GM18519 (cell line): ENCODE measurements around the gene FAR2.

Source experiments
- ATAC-seq: cut with Tn5 transposase; IDR thresholded peaks from one replicate; pipeline ENCODE4 v1.9.1; 2021; ENCODE audit warnings: mild to moderate bottlenecking, moderate library complexity; ENCODE audit not compliant: unreplicated experiment, low FRiP score

The FAR2 gene

GRCh38 chr12:29310899-29311298 lies 161.8 kb downstream of the FAR2 start:
- ATAC-seq = no peak

GRCh38 chr12:29314416-29314815 lies 165.3 kb downstream of the FAR2 start:
- no peak for ATAC-seq

DNA sequence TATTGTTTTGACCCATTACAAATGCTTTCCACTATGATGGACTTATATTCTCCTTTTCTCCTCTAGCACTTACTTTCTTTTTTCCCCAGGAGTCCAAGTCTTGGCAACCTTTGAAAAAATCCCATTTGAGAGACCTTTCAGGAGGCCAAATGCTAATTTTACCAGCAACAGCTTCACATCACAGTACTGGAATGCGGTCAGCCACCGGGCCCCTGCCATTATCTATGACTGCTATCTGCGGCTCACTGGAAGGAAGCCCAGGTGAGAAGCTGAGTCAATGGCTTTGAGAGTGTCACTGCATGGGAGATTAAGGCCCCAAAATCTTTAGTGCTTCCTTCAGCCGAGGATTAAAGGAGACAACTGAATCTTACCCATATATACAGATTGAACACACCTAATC lies 167.7 kb downstream of the FAR2 start:
- no peak for ATAC-seq

DNA sequence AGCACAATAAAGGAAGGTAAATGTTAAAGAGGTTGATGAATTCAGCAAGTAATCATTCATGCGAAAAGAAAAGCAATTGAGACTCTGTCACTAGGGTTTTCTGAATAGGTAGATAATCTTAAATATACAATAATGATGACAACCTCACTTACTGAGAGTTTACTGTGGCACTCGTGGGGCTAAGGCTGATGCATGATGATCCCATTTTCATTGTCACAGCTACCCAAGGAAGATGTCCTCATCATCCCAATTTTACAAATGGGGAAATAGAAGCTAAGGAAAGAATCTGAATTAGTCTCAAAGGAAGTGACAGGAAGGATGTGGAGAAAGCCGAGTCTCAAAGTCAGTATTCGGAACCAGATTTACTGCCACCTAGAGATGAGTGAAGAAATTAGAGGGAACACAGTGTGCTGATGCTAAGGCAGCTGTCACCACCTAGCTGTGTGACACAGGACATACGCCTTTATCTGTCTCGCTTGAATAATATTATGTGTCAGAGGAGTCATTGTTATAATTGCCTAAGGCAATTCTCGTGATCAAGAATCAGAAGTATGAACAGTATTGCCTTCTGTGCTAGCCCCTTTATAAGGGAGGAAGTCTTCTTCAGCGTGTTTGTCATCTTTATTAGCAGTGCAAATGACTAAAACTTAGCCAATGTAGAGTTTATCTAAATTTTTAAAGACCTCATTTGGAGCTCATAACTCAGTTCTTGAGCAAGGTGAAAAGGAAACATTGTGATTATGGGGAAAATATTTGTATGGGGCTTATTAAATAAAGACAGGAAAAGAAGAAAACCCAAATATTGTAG lies 168.7 kb downstream of the FAR2 start:
- peak; percentile 97 for ATAC-seq

GRCh38 chr12:29320295-29321085 lies 171.4 kb downstream of the FAR2 start:
- ATAC-seq = no peak

DNA sequence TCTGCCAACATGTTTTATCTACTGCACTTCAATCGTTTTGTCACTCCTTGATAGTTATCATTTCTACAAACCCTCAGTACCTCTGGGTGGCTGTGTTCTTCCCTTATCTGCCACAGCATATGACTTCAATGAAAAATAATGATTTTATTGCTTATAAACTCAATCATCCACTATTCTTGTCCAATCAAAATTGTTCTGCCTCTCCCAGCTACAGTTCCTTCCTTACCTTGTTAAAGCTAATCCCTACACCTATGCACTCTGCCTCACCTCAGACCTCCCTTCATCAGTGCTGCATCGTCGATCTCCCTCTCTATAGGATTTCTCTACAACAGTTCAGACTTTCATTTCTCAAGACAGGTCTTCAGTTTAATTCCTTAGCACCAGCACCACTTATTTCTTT lies 173.1 kb downstream of the FAR2 start:
- ATAC-seq = no peak

GRCh38 chr12:29329411-29329810 lies 180.3 kb downstream of the FAR2 start:
- no peak for ATAC-seq

DNA sequence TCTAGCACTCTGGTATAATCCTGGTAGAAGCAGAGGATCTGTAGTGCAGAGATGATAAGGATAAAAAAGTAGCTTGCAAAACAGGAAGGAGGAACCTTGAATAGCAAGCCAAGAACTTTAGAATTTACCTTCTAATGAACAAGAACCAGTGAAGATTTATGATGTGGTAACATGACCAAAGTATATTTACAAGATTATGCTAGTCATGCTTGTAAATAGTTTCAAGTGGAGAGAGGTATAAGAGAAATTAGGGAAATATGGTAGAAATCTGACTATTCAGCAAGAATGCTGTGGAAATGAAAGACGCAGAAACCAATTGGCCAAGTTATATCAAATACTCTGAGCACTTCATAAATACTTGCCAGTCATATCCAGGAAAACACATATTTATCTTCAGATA lies 184.1 kb downstream of the FAR2 start:
- no peak for ATAC-seq

DNA sequence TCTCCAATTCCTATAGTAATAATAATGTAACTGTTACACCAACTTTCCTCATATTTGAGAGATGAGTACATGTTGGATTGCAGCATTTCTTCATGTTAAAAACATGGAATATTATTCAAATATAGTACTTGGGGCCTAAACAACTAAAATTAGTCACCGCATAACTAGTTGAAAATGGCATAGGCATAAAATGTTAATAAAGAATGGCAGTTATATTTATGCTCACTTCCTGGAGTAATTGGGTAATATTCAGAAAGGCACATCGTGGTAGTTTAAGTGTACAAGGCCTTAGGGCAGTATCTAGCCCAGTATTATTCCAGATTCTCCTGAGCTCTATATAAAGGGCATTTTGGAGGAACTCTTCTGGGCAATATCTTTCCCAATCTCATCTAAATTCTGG lies 185.9 kb downstream of the FAR2 start:
- ATAC-seq = no peak

DNA sequence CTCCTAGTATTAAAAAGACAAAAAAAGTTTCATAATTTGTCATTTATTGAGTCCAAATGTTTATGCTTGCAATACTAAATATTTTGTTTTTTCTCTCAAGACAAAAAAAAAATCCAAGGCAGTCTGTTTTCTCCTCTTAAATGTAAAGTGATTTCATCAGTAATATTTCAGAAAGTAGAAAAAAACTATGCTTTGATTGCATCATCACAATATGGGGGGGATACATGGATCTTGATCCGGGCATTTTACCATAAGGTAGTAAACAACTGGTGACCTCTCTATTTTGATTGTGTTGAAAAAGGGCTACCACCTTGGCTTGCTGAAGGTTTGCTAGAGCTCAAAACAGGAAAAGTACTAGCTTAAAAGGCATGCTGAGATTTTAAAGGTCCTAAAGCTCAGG lies 188.2 kb downstream of the FAR2 start:
- ATAC-seq = no peak

DNA sequence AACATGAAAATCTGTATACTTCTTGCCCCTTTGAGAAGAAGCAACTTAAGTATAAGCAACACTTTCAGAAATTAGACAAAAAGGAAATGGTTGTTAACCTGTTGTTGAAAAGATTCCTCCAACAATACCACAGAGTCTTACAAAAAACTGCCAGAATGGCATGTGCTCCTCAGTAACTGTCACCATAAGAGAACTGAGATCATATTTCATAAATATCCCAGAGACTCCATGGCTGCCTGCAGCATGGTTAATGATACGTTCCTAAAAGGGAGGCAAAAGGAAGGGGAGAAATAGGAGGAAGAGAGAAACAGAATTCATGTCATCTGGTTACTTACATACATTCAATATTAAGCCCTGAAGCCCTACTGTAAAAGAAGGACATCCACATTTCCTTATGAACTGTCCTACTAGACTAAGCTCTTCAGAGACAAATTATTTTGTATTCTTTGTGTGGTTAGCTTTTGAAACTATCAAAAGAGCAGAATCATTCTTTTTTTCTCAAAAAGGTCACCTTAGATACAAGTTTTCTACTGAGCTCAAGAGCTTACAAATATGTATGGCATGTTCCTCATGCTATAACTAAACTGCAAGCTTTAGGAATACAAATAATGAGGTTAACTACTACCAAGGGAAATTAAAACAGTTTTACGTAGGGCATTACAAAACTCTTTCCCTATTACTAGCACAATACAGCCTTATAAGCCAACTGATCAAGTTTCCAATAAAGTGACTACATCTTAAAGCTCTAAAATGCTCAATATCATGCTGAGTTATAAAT lies 194.1 kb downstream of the FAR2 start:
- no peak for ATAC-seq

GRCh38 chr12:29346769-29347421 lies 197.8 kb downstream of the FAR2 start:
- no peak for ATAC-seq

- no peak for ATAC-seq
These were observed 201.0 kb downstream of the FAR2 start for GRCh38 chr12:29350080-29350479.

DNA sequence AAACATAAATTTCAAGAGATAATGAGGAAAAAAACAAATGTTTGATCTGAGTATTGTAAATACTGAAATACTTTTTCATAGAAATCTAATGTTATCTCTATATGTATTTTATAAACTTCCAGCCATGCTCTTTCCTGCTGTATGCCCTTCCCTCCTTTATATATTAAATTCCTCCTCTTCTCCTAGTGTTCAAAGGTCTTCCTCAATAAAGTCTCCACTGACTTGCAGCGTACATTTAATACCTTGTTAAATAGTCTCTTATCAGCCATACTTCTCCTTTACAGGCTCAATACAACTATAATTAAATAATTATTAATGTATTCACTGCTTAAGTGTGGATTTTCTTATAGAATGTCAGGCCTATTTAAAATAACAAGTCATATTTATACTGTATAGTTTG lies 205.9 kb downstream of the FAR2 start:
- no peak for ATAC-seq

DNA sequence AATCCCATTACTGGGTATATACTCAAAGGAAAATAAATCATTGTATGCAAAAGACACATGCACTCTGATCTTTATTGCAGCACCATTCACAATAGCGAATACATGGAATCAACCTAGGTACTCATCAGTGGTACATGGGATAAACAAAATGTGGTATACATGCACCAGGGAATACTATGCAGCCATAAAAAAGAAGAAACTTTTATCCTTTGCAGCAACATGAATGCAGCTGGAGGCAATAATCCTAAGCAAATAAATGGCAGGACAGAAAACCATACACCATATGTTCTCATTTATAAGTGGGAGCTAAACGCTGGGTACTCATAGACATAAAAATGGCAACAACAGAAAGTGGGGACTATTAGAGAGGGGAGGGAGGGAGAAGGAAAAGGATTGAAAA lies 216.0 kb downstream of the FAR2 start:
- ATAC-seq = no peak

DNA sequence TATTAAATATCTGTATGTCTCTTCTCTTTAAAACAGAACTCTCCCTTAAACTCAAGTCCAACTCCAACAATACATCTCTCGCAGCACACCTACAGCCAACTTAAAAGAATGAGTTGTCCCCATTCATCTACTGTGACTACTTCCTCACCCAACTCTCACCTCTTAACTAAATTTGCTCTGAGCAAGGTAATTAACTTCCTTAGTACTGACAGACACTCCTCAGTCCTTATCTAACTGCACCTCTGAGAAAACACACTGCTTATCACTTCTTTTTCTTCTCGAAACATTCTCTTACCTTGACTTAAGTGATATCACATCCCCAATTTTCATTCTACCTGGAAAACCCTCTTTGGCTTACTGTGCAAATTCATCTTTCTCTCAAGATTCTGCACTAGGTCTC lies 224.9 kb downstream of the FAR2 start:
- no peak for ATAC-seq

- no peak for ATAC-seq
These were observed 225.8 kb downstream of the FAR2 start for GRCh38 chr12:29374913-29375312.

DNA sequence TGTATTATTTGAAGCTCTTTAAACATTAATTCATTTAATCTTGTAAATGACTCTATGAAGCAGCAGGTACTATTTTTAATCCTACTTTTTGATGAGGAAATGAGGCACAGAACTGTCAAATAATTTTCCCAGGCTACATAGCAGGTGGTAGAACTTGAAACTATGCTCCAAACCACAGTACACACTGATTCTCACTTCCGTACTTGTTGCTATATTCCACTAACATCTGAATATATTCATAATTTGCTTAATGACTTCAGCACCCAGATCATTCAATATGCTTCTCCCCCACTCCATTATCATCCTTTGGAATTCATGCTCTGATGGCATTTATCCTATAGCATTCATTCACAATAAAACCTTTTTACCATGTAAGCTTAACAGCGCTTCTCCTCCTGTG lies 227.0 kb downstream of the FAR2 start:
- no peak for ATAC-seq

GRCh38 chr12:29380536-29381523 lies 231.8 kb downstream of the FAR2 start, which contains the start of gene ERGIC2:
Gene ERGIC2 (minus strand): TSS chr12:29381172. CDS start chr12:29371633, 9,539 bp downstream.
- peak; percentile 99 for ATAC-seq
